Measurements from ENCODE around the gene A1CF.

- no peak for TF ChIP-seq ZNF274 (IDR thresholded peaks at IDR 0.05; ENCODE audit: low read depth, low read length)
- TF ChIP-seq SUZ12 (IDR thresholded peaks at IDR 0.05; ENCODE audit: extremely low read depth, insufficient read depth, insufficient read length), result no peak
- no peak for TF ChIP-seq YY1 (IDR thresholded peaks at IDR 0.05; ENCODE audit: insufficient read depth, insufficient read length)
Observed at GRCh38 chr10:50919010-50919409, 33.6 kb upstream of the A1CF start.

All from NT2/D1 (cell line).